C4-2B (cell line): ENCODE results near the gene ALDH2.

Experiments
- H3K27ac ChIP-seq: fragments of 450-650 bp; 2 replicates; pipeline ENCODE4 v1.5.1; 2017
- CTCF ChIP-seq: fragments of 450-650 bp; conservative IDR thresholded peaks from 2 replicates; pipeline ENCODE4 v1.5.1; 2017; ENCODE audit warnings: mild to moderate bottlenecking
- ZFX ChIP-seq: fragments of 450-650 bp; IDR thresholded peaks from 2 replicates; pipeline ENCODE4 v1.6.1; 2017

Gene ALDH2

GRCh38 chr12:111858186-111858585, 91.5 kb downstream of the ALDH2 start:
- no peak overlapping the region for H3K27ac ChIP-seq
- TF ChIP-seq CTCF (no peak), ZFX (no peak)

- TF ChIP-seq ZFX = no peak
- no peak for TF ChIP-seq CTCF
Observed at GRCh38 chr12:111858778-111859177, 92.0 kb downstream of the ALDH2 start.

DNA sequence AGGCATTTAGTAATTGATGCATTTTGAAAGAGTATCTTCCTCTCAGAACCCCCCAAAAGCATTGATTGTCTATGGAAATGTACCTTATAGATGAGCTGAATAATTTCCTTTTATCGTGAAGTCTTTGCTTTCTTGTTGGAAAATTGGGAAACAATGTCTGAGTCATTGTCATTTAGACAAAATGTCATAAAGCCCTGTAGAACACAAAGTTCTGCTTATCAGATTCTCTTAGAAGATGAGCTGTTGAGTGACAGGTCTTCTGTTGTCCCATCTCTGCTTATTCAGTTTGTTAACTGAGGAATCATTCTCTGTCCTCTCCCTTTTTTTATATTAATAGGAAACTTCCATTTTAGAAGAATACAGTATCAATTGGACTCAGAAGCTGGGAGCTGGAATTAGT, 98.2 kb downstream of the ALDH2 start:
- TF ChIP-seq ZFX (no peak), CTCF (no peak)
- no peak overlapping the region for H3K27ac ChIP-seq

More at GRCh38 chr12:111858778-111859177, 92.0 kb downstream of the ALDH2 start:
- H3K27ac ChIP-seq = no peak overlapping the region
